Left lung (tissue), 10 donors: ENCODE measurements around the gene INPP4B. TPM values are rescaled to one million over a fixed set of nuclear protein-coding genes. Genes with fewer than 3 reads are reported as not detected.
A peak's percentile ranks its signal among the peaks of the same experiment; 100 is the strongest.

Experiments
- ATAC-seq: fragments of 200-7000 bp; cut with Tn5 transposase; one replicate; pipeline ENCODE4 v1.9.1; 2020; ENCODE audit warnings: moderate library complexity
- DNase-seq, 4 donors: peaks; one replicate each; pipeline ENCODE4 v3.0.0-alpha.2; 2013 to 2020
- H3K27ac ChIP-seq, 2 donors: fragments of 200-600 bp; sonication (generic) in 1 of 2; one replicate each; pipeline versions ENCODE4 v1.5.0 to v1.8.0; 2020 to 2021
- H3K27me3 ChIP-seq, 2 donors: fragments of 200-600 bp; sonication (generic) in 1 of 2; one replicate each; pipeline versions ENCODE4 v1.5.0 to v1.8.0; 2020 to 2021
- H3K36me3 ChIP-seq, 2 donors: fragments of 200-600 bp; sonication (generic) in 1 of 2; one replicate each; pipeline versions ENCODE4 v1.5.0 to v1.8.0; 2020 to 2021
- H3K4me1 ChIP-seq, 2 donors: fragments of 200-600 bp; one replicate each; pipeline ENCODE4 v1.8.0; 2021
- H3K4me3 ChIP-seq, 2 donors: fragments of 200-600 bp; sonication (generic) in 1 of 2; one replicate each; pipeline versions ENCODE4 v1.5.0 to v1.8.0; 2020 to 2021; ENCODE audit warnings: mild to moderate bottlenecking in 1 of 2
- H3K9me3 ChIP-seq, 2 donors: fragments of 200-600 bp; sonication (generic) in 1 of 2; one replicate each; pipeline versions ENCODE4 v1.5.0 to v1.8.0; 2020 to 2021
- CTCF ChIP-seq, 2 donors: fragments of 200-600 bp; sonication (generic) in 1 of 2; IDR thresholded peaks; one replicate each; pipeline versions ENCODE4 v1.5.0 to v1.8.0; 2021; ENCODE audit warnings: antibody characterized with exemption in 2 of 2
- intact Hi-C, 2 donors: fragments of 100-400 bp; cut with DNase I; formaldehyde crosslinking; loops; one replicate each; pipeline versions ENCODE4 v1.11.2 to v1.14.2; 2022
- polyA plus RNA-seq, 6 donors: library from polyadenylated mRNA; unstranded; fragments of 120-200 nt; gene quantifications; one replicate each; pipeline ENCODE4 v1.2.1, GENCODE V29; 2013; ENCODE audit not compliant: insufficient read length in 6 of 6
- total RNA-seq, 2 donors: library from RNA; stranded (reverse); fragmentation: NEBNext Ultra II Directional; extraction: Animal tissue kit (Norgen Biotek cat#: 25700); gene quantifications; one replicate each; pipeline ENCODE4 v1.2.1, GENCODE V29; 2021
- donor health status: DM: no; HTN: yes; CAD: no.
- donor health status: DM: no; HTN: no; CAD: no.

The INPP4B gene
- total and polyA plus RNA-seq, 8 donors, result 7.3 to 15.1 (median 11.6) TPM

GRCh38 chr4:142440093-142440492, 406.0 kb downstream of the INPP4B start:
- no peak for DNase-seq
- H3K27me3 ChIP-seq, result no peaks in the 10 kb centered on the region
- ATAC-seq, result no peak
- no peaks in the 10 kb centered on the region for H3K36me3 ChIP-seq
- H3K4me3 ChIP-seq, result no peak overlapping the region
- no peaks in the 10 kb centered on the region for H3K4me1 ChIP-seq
- no peak for TF ChIP-seq CTCF (IDR thresholded peaks at IDR 0.05)
- H3K9me3 ChIP-seq, result no peaks in the 10 kb centered on the region
- no peak overlapping the region for H3K27ac ChIP-seq
- intact Hi-C loops, result no loop called here

- no peaks in the 10 kb centered on the region for H3K36me3 ChIP-seq
- no peaks in the 10 kb centered on the region for H3K4me1 ChIP-seq
- no peaks in the 10 kb centered on the region for H3K9me3 ChIP-seq
- no peak for ATAC-seq
- no peaks in the 10 kb centered on the region for H3K27me3 ChIP-seq
- peak in 1 of 4 donors; percentile 34 for DNase-seq
- no peak overlapping the region for H3K27ac ChIP-seq
- intact Hi-C loops, result no loop called here
- TF ChIP-seq CTCF (IDR thresholded peaks at IDR 0.05), result no peak
- no peak overlapping the region for H3K4me3 ChIP-seq
These were observed 410.4 kb downstream of the INPP4B start for GRCh38 chr4:142435599-142436235.

- no peak overlapping the region for H3K4me3 ChIP-seq
- TF ChIP-seq CTCF (IDR thresholded peaks at IDR 0.05), result no peak
- no peaks in the 10 kb centered on the region for H3K4me1 ChIP-seq
- DNase-seq (no peak), ATAC-seq (no peak)
- H3K27ac ChIP-seq, result no peak overlapping the region
- no peaks in the 10 kb centered on the region for H3K9me3 ChIP-seq
- H3K36me3 ChIP-seq, result no peaks in the 10 kb centered on the region
- intact Hi-C loops, result no loop called here
- H3K27me3 ChIP-seq, result no peaks in the 10 kb centered on the region
These were observed 411.4 kb downstream of the INPP4B start for GRCh38 chr4:142434519-142435224.

GRCh38 chr4:142428715-142429114, 417.4 kb downstream of the INPP4B start:
- H3K27me3 ChIP-seq, result no peaks in the 10 kb centered on the region
- H3K9me3 ChIP-seq, result no peaks in the 10 kb centered on the region
- no peaks in the 10 kb centered on the region for H3K4me1 ChIP-seq
- H3K36me3 ChIP-seq, result no peaks in the 10 kb centered on the region
- H3K4me3 ChIP-seq, result no peak overlapping the region
- H3K27ac ChIP-seq, result no peak overlapping the region
- TF ChIP-seq CTCF (IDR thresholded peaks at IDR 0.05), result no peak
- no peak for ATAC-seq
- intact Hi-C loops, result loop anchor here in 1 of 2 donors (10.0 kb wide), 1 partner anchor 224 kb away; no protein-coding TSS in a partner anchor
- no peak for DNase-seq

- TF ChIP-seq CTCF (IDR thresholded peaks at IDR 0.05), result no peak
- Histone ChIP-seq H3K9me3 (no peaks in the 10 kb centered on the region), H3K4me1 (no peaks in the 10 kb centered on the region), H3K27me3 (no peaks in the 10 kb centered on the region), H3K4me3 (no peak overlapping the region), H3K27ac (no peak overlapping the region), H3K36me3 (no peaks in the 10 kb centered on the region)
- intact Hi-C loops, result loop anchor here in 1 of 2 donors (10.0 kb wide), 1 partner anchor 223 kb away; no protein-coding TSS in a partner anchor
- ATAC-seq (no peak), DNase-seq (no peak)
These were observed 418.6 kb downstream of the INPP4B start for GRCh38 chr4:142427456-142427855.
